Mucosa of descending colon (tissue), 3 donors: ENCODE data around the gene SH2D1B. TPM values are rescaled to one million over a fixed set of nuclear protein-coding genes. Genes with fewer than 3 reads are reported as not detected.

Source experiments
- ATAC-seq: fragments of 200-7000 bp; cut with Tn5 transposase; one replicate; pipeline ENCODE4 v1.9.1; 2020; ENCODE audit warnings: mild to moderate bottlenecking, moderate library complexity
- DNase-seq, 3 donors: peaks; one replicate each; pipeline ENCODE4 v3.0.0-alpha.2; 2020
- H3K36me3 ChIP-seq: fragments of 200-600 bp; one replicate; pipeline ENCODE4 v1.8.0; 2021; ENCODE audit warnings: low read depth, mild to moderate bottlenecking
- H3K4me1 ChIP-seq: fragments of 200-600 bp; one replicate; pipeline ENCODE4 v1.8.0; 2021; ENCODE audit warnings: low read depth, mild to moderate bottlenecking
- H3K4me3 ChIP-seq: fragments of 200-600 bp; one replicate; pipeline ENCODE4 v1.8.0; 2021; ENCODE audit warnings: mild to moderate bottlenecking
- H3K9me3 ChIP-seq: fragments of 200-600 bp; one replicate; pipeline ENCODE4 v1.8.0; 2021; ENCODE audit warnings: mild to moderate bottlenecking
- intact Hi-C, 2 donors: fragments of 100-400 bp; cut with DNase I in 1 of 2; cut with micrococcal nuclease in 1 of 2; formaldehyde crosslinking; loops; one replicate each; pipeline versions ENCODE4 v1.11.0 to v1.11.1; 2022; cut with DNase I, micrococcal nuclease
- total RNA-seq, 3 donors: library from RNA; stranded (reverse); fragmentation: NEBNext Ultra II Directional in 2 of 3; extraction: Animal tissue kit (Norgen Biotek cat#: 25700) in 2 of 3; gene quantifications; one replicate each; pipeline versions ENCODE4 v1.2.1 to v1.2.4, GENCODE V29; 2021 to 2023
- TF ChIP-seq, protein P1 (sequence below): fragments of 200-600 bp; IDR thresholded peaks from one replicate; pipeline ENCODE4 v1.8.0; 2022; ENCODE audit warnings: antibody characterized with exemption, mild to moderate bottlenecking
- donor health status: DM: no; HTN: no; CAD: no; lungs with moderate emphysema.
- donor health status: DM: no; HTN: no; CAD: no.
- donor health status: DM: no; HTN: yes; CAD: no.

Gene SH2D1B
- total RNA-seq, 3 donors from 2014 or later, result 0.93 to 1.3 (median 1.0) TPM

DNA sequence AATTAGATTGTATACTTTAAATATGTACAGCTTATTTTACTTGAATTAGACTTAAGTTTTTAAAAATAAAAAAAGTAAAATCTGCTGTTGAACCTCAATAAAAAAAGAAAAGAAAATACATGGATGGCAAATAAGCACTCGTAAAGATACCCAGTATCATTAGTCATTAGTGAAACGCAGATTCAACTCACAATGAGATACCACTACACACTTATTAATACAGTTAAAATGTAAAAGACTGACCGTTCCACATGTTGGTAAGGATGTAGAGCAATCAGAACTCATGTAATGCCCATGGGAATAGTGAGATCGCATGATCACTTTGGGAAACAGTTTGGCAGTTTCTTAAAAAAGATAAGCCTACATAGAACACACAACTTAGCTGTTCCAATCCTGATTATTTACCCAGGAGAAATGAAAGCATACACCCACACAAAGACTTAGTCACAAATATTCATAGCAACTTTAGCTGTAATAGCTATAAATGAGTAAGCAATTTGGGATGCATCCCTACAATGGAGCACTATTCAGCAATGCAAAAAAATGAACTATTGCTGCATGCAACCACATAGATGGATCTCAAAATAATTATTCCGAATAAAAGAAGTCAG is 7.3 kb downstream of the SH2D1B start:
- no peak overlapping the region for H3K4me3 ChIP-seq
- ATAC-seq (no peak), DNase-seq (no peak)
- no peaks in the 10 kb centered on the region for H3K36me3 ChIP-seq
- H3K4me1 ChIP-seq, result no peaks in the 10 kb centered on the region
- H3K9me3 ChIP-seq, result no peaks in the 10 kb centered on the region
- intact Hi-C loops, result no loop called here
- TF ChIP-seq, protein P1, sequence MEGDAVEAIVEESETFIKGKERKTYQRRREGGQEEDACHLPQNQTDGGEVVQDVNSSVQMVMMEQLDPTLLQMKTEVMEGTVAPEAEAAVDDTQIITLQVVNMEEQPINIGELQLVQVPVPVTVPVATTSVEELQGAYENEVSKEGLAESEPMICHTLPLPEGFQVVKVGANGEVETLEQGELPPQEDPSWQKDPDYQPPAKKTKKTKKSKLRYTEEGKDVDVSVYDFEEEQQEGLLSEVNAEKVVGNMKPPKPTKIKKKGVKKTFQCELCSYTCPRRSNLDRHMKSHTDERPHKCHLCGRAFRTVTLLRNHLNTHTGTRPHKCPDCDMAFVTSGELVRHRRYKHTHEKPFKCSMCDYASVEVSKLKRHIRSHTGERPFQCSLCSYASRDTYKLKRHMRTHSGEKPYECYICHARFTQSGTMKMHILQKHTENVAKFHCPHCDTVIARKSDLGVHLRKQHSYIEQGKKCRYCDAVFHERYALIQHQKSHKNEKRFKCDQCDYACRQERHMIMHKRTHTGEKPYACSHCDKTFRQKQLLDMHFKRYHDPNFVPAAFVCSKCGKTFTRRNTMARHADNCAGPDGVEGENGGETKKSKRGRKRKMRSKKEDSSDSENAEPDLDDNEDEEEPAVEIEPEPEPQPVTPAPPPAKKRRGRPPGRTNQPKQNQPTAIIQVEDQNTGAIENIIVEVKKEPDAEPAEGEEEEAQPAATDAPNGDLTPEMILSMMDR, result no peak

DNA sequence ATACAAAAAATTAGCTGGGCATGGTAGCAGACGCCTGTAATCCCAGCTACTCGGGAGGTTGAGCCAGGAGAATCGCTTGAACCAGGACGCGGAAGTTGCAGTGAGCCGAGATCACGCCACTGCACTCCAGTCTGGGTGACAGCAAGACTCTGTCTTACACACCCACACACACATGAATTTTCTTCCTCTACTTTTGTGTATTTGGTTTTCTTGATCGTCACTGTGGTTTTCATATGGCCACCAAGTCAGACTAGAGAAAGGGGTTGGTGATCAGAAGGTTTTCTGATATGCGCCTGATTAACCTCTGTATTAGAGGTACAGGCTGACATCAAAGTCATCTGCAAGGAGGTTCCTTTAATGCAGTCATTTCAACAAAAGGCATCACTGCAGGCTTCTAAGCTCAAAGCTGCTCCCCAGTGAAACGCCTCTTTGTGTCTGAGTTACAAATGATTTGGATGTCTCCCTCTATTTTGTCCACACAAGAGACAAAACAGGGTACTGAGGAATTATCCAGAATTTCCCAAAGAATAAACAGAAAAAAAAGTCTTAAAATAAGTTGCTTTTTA is 11.1 kb downstream of the SH2D1B start:
- intact Hi-C loops, result no loop called here
- TF ChIP-seq, protein P1, result no peak
- ATAC-seq (no peak), DNase-seq (no peak)
- no peak overlapping the region for H3K4me3 ChIP-seq
- no peaks in the 10 kb centered on the region for H3K36me3 ChIP-seq
- H3K9me3 ChIP-seq, result no peaks in the 10 kb centered on the region
- H3K4me1 ChIP-seq, result no peaks in the 10 kb centered on the region

DNA sequence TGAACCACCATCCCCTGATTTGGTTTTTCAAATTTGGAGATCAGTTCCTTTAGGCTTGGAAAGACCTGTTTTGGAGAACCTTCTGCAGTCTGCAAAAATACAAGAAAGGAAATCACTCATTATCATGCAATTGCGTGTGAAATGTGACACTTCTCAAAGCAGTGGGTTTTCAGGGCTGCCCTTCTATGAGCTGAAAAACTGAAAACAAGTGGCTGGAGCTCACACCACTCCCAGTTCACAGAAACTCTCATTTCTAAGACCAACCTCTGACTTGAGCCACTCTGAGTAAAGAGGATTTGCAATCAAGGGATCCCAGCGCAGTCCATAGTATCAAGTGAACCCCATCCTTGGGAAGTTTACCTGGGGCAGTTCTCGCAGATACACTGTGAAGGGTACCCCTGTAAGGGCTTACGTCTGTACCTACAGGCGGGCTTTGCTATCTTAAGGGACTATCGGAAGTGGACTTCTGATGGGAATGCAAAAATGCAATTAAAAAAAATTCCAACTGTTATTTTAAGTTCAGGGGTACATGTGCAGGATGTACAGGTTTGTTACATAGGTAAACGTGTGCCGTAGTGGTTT is 12.8 kb downstream of the SH2D1B start:
- ATAC-seq (no peak), DNase-seq (no peak)
- intact Hi-C loops, result no loop called here
- Histone ChIP-seq H3K4me1 (no peaks in the 10 kb centered on the region), H3K4me3 (no peak overlapping the region), H3K9me3 (no peaks in the 10 kb centered on the region), H3K36me3 (no peaks in the 10 kb centered on the region)
- TF ChIP-seq, protein P1, result no peak

DNA sequence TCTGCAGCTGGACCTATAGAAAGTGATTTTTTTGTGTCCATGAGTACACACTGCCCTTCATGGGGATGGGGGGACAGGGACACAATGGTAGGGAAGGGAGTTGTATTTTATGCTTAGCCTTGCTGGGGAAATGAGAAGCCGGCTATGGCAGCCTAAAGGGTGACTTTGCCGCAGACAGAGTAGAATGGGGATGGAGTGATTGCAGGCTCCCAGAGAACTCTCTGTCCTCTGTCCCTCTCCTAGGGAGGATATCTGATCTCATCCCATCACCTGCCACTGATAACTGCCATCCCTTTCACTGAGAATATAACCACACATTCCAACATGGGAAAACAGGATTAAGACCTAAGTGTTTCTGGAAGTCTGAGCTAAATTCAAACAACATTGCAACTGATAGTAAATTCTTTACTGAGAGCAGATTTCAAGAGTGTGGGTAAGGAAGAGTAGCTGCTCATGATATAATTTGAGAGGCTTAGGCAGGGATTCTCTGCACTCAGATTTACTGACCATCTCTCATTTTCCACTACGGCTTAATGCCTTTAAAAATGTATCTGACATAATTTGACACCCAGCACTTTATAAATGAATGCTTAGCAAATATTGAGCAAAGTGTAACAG is 13.9 kb downstream of the SH2D1B start:
- ATAC-seq (no peak), DNase-seq (no peak)
- no peak overlapping the region for H3K4me3 ChIP-seq
- no peaks in the 10 kb centered on the region for H3K36me3 ChIP-seq
- no peaks in the 10 kb centered on the region for H3K9me3 ChIP-seq
- intact Hi-C loops, result no loop called here
- TF ChIP-seq, protein P1, result no peak
- H3K4me1 ChIP-seq, result no peaks in the 10 kb centered on the region

DNA sequence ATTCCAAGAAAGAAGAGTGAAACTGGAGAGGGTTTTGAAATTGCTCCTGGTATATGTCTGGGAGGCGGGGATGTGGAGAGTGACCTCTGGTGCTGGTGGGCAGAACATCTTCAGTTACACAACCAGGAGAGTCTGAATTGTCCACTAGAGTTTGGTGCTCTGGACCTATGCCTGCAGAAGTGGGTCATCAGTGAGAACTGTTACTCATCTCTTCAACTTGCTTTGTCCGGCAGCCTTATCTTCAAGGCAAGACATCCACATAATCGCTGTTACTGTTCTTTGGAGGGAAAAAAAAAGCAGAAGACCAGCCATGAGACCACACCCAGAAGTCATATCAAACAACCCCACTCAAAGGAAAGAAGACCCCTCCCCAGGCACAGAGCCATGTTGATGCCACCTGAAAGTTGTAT is 14.9 kb downstream of the SH2D1B start:
- ATAC-seq (no peak), DNase-seq (no peak)
- TF ChIP-seq, protein P1, result no peak
- no peaks in the 10 kb centered on the region for H3K4me1 ChIP-seq
- H3K36me3 ChIP-seq, result no peaks in the 10 kb centered on the region
- H3K9me3 ChIP-seq, result no peaks in the 10 kb centered on the region
- H3K4me3 ChIP-seq, result no peak overlapping the region
- intact Hi-C loops, result no loop called here
